Retina (tissue), 1 donor: Measurements from ENCODE around the gene CHST7.
"Not testable (repeated sequence)": the region's sequence is repeated elsewhere in the genome, so short reads cannot be mapped to it uniquely, and the experiment has no call there.

Source experiments
- DNase-seq: peaks from one replicate; pipeline ENCODE4 v3.0.0-alpha.2; 2016

The CHST7 gene

GRCh38 chrX:46573331-46573891, at the start of gene CHST7:
TSS of gene CHST7 (plus strand) at chrX:46573765. CDS start at chrX:46573932, 167 bp downstream.
- peak; percentile 87 for DNase-seq

GRCh38 chrX:46528640-46529039, 44.9 kb upstream of the CHST7 start:
- DNase-seq: not testable (repeated sequence)

GRCh38 chrX:46529740-46530403, 43.7 kb upstream of the CHST7 start:
- DNase-seq: not testable (repeated sequence)

- not testable (repeated sequence) for DNase-seq
These were observed 43.1 kb upstream of the CHST7 start for GRCh38 chrX:46530404-46530908.

- DNase-seq: no peak
These were observed 42.1 kb upstream of the CHST7 start for GRCh38 chrX:46531442-46531841.

- DNase-seq: no peak
These were observed 30.1 kb upstream of the CHST7 start for GRCh38 chrX:46543441-46543840.

GRCh38 chrX:46544527-46544926, 29.0 kb upstream of the CHST7 start:
- DNase-seq: not testable (repeated sequence)

GRCh38 chrX:46545111-46546005, 28.2 kb upstream of the CHST7 start, which contains the start of gene ZNF674:
TSS of gene ZNF674 (minus strand) at chrX:46545421. CDS start at chrX:46542087, 3,334 bp downstream.
- DNase-seq: peak; percentile 90

GRCh38 chrX:46547857-46548256, 25.7 kb upstream of the CHST7 start:
- no peak for DNase-seq

GRCh38 chrX:46549914-46550313, 23.7 kb upstream of the CHST7 start:
- no peak for DNase-seq

- DNase-seq: no peak
These were observed 22.0 kb upstream of the CHST7 start for GRCh38 chrX:46551494-46552128.

GRCh38 chrX:46553935-46554334, 19.6 kb upstream of the CHST7 start:
- DNase-seq: no peak

GRCh38 chrX:46554942-46555341, 18.6 kb upstream of the CHST7 start:
- no peak for DNase-seq

GRCh38 chrX:46559062-46559461, 14.5 kb upstream of the CHST7 start:
- DNase-seq: no peak

- DNase-seq: no peak
These were observed 11.5 kb upstream of the CHST7 start for GRCh38 chrX:46561824-46562657.

- DNase-seq: no peak
These were observed 6.2 kb upstream of the CHST7 start for GRCh38 chrX:46567388-46567787.

GRCh38 chrX:46569621-46570020, 3.9 kb upstream of the CHST7 start:
- DNase-seq: no peak

- no peak for DNase-seq
These were observed 1.9 kb upstream of the CHST7 start for GRCh38 chrX:46571423-46572339.

GRCh38 chrX:46572340-46572936, 1.1 kb upstream of the CHST7 start:
- DNase-seq: no peak
